ENCODE data around the gene NFX1.

The NFX1 gene

GRCh38 chr9:33267151-33267767, 23.1 kb upstream of the NFX1 start:
- DNase-seq: no peak

- DNase-seq: no peak
These were observed 20.2 kb upstream of the NFX1 start for GRCh38 chr9:33270146-33270545.

DNA sequence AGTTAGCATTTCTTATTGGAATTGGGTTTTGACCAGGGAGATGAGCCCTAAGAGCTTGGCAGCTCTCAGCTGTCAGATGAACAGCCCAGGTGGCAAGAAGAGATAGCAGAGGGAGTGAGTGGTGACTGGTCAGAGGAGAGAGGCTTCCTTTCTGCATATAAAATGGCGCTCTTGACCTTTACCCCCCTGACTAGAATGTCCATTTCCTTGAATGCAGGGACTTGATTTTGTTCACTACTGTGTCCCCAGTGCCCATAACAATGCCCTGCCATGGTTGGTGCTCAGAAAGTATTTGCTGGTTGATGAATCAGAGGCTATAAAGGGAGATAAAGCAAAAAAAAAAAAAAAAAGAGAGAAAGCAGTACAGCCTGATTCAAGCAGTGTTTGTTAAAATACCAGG, 18.3 kb upstream of the NFX1 start:
- DNase-seq: no peak

DNA sequence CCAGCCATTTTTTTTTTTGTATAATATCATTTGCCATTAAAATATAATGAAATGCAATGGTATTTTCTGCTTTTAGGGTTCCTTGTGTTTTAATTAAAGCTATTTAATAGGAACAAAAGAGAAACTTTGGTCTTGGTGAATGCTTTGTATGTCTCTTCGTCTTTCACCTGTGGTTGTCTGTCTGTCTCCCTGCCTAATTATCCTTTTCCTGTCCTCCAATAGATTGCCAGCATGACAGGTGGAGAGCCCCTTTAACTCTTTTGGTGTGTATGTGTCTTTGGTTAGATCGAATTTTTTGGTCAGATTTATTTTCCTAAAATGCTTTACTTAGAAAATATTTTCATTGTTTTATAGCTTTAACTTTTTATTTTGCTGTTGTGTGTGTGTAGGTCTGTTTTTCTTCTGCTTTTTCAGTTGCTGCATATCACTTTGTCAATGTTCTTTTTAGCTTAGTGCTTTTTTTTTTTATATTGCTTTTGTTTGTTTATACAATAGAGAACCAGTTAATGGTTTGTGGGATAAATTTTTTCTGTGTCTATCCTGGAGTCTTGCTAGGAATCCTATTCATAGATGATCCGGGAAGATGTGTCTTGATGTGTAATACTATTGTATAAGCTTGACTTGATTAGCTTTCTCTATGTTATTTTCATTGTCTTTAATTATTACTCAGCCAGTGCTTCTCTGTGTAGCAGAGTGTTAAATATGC, 16.9 kb upstream of the NFX1 start:
- no peak for DNase-seq

- no peak for DNase-seq
These were observed 16.4 kb upstream of the NFX1 start for GRCh38 chr9:33273972-33274328.

GRCh38 chr9:33277484-33277883, 12.8 kb upstream of the NFX1 start:
- DNase-seq: no peak

DNA sequence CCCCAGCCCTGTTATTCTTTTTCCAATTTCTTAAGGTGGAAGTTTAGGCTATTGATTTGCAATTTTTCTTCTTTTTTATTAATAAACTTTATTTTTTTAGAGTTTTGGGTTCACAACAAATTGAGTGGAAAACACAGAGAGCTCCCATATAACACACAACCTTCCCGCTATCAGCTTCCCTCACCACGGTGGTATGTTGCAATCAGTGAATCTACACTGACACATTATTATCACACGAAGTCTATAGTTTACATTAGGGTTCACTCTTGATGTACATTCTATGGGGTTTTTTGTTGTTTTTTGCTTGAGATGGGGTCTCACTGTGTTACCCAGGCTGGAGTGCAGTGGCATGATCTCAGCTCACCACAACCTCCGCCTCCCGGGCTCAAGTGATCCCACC, 4.8 kb upstream of the NFX1 start:
- DNase-seq: no peak

- no peak for DNase-seq
These were observed 3.2 kb upstream of the NFX1 start for GRCh38 chr9:33287087-33287490.

DNA sequence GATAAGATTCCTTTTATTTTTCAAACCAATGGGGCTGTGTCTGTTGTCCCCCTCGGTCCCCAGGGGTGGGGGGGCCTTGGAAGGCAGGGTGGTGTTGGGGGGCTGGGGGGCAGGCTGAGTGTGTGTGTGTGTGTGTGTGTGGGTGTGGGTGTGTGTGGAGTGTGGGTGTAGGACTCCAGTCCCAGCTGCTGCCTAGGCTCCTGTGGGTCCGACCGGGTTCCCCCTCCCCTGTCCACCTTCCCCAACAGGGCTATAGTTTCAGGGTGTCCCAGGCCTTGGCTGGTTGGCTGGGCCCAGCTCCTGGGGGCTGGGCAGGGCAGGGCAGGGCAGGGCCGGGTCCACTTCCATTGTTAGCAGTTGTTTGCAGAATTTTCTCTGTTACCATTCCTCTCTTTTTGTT, 2.1 kb upstream of the NFX1 start:
- DNase-seq: no peak

GRCh38 chr9:33288828-33289483, 1.4 kb upstream of the NFX1 start:
- peak; percentile 61 for DNase-seq

GRCh38 chr9:33289496-33289895, 820 bp upstream of the NFX1 start:
- peak; percentile 72 for DNase-seq

GRCh38 chr9:33289936-33290246, 425 bp upstream of the NFX1 start:
- DNase-seq: no peak

- DNase-seq: no peak
These were observed 698 bp downstream of the NFX1 start for GRCh38 chr9:33291031-33291397.

- DNase-seq: no peak
These were observed 1.6 kb downstream of the NFX1 start for GRCh38 chr9:33291901-33292300.

GRCh38 chr9:33293782-33294181, 3.5 kb downstream of the NFX1 start:
- DNase-seq: no peak

DNA sequence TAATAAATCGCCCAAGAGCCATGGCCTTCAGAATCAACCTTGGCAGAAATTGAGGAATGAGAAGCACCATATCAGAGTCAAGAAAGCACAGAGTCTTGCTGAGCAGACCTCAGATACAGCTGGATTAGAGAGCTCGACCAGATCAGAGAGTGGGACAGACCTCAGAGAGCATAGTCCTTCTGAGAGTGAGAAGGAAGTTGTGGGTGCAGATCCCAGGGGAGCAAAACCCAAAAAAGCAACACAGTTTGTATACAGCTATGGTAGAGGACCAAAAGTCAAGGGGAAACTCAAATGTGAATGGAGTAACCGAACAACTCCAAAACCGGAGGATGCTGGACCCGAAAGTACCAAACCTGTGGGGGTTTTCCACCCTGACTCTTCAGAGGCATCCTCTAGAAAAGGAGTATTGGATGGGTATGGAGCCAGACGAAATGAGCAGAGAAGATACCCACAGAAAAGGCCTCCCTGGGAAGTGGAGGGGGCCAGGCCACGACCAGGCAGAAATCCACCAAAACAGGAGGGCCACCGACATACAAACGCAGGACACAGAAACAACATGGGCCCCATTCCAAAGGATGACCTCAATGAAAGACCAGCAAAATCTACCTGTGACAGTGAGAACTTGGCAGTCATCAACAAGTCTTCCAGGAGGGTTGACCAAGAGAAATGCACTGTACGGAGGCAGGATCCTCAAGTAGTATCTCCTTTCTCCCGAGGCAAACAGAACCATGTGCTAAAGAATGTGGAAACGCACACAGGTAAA, 4.5 kb downstream of the NFX1 start:
- DNase-seq: no peak

- no peak for DNase-seq
These were observed 5.3 kb downstream of the NFX1 start for GRCh38 chr9:33295571-33295970.

DNA sequence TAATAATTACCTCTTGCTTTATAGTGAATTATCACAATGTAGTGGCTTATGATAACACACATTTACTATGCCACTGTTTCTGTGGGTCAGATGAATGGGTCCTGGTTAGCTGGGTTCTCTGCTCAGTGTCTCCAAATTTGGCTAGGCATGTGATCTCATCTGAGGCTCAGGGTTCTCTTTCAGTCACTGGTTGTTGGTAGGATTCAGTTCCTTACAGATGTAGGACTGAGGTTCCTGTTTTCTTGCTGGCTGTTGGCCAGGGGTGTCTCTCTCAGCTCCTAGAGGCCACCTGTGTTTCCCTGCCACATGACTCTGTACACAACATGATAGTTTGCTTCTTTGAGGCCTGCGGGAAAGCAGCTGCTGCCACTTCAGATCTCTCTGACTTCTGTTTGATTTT, 7.1 kb downstream of the NFX1 start:
- no peak for DNase-seq

GRCh38 chr9:33300546-33300945, 10.2 kb downstream of the NFX1 start:
- DNase-seq: no peak

DNA sequence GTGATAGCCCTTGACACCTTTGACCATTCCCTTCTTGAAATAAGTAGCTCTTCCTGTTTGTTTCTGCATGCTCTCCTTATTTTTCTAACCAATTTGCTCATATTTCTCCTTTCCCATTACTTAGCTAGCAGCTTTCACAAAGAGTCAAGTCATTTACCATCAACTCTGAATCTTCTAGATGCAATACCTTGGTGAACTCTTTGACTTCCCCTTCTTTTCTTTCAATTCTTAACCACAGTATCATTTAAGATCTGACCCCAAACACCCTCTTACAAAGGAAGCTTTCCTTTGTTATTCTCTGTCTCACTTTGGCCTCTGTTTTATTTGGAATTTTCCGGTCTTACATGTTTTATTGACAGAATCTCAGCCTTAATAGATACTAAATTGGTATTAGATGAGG, 14.0 kb downstream of the NFX1 start:
- DNase-seq: no peak

DNA sequence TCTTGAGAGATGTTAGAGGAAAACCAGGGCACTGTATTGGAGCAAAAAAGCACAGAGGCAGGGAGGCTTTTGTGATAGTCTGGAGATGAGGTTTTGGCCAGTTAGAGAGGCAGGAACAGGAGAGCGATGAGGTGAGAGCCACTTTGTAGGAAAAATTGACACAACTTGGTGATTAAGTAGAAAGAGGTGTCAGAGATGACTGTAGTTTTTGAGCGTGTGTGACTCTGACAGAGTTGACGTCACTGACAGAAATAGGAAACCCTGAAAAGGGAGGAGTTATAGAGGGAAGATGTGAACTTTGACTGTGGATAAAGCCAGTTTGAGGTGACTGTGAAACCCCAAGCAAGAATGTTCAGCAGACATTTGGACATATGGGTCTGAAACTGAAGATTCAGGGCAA, 15.7 kb downstream of the NFX1 start:
- DNase-seq: no peak

DNA sequence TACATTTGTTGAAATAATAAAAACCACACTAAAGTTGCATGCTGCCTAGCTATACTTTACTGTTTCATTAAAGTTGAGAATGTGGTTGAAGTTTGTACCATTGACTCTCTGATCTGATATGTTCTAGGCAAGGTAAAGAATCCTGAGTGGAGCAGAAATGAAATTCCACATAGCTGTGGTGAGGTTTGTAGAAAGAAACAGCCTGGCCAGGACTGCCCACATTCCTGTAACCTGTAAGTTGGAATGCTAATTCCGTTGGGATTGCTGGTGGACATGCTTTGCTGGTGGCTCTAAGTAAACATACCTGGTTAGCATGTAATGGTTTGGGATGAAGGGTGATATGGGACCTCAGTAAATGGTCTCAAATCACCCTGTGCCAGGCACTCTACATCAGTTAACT, 16.8 kb downstream of the NFX1 start:
- DNase-seq: no peak

DNA sequence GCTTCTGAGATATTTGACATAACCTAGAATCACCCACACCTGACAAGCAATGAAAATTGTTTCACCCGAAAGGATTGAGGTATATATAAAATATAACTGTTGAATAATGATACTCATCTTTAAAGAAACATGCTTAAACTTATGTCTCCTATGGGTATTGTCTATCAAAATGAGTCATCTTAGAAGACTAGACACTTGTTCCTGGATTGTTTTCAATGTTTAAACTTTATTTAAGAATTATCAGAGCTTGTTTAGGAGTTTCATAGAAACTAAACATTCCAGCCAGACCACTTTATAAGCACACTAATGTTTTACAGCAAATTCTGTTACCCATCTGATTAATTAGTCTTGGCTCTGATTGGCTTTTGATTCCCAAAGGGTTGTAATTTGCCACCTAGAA, 19.6 kb downstream of the NFX1 start:
- DNase-seq: no peak

DNA sequence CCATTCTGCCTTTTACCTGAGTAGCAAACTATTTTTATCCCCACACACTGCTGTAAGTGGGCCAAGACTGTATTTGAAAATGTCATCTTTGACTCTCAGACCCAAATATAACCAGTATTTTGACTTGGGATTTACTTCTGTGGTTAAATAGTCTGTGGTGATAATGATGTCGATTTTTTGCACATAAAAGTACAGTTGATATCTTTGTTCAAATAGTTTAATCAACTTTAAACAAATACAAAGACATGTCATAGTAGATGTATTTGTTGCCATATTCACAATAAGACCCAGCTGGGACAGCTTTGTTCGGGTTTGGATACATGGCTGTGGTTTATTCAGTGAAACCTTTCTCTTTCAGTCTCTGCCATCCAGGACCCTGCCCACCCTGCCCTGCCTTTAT, 20.4 kb downstream of the NFX1 start:
- no peak for DNase-seq
